ENCODE data around the gene RASSF3. TPM values are rescaled to one million over a fixed set of nuclear protein-coding genes. Genes with fewer than 3 reads are reported as not detected.

The RASSF3 gene
- total and polyA plus RNA-seq, 2 of the 13 experiments (the other 11 are each of a cell fraction or from before 2014, with no cell fraction given), result 15.5 to 16.0 TPM

- TF ChIP-seq, protein P1, sequence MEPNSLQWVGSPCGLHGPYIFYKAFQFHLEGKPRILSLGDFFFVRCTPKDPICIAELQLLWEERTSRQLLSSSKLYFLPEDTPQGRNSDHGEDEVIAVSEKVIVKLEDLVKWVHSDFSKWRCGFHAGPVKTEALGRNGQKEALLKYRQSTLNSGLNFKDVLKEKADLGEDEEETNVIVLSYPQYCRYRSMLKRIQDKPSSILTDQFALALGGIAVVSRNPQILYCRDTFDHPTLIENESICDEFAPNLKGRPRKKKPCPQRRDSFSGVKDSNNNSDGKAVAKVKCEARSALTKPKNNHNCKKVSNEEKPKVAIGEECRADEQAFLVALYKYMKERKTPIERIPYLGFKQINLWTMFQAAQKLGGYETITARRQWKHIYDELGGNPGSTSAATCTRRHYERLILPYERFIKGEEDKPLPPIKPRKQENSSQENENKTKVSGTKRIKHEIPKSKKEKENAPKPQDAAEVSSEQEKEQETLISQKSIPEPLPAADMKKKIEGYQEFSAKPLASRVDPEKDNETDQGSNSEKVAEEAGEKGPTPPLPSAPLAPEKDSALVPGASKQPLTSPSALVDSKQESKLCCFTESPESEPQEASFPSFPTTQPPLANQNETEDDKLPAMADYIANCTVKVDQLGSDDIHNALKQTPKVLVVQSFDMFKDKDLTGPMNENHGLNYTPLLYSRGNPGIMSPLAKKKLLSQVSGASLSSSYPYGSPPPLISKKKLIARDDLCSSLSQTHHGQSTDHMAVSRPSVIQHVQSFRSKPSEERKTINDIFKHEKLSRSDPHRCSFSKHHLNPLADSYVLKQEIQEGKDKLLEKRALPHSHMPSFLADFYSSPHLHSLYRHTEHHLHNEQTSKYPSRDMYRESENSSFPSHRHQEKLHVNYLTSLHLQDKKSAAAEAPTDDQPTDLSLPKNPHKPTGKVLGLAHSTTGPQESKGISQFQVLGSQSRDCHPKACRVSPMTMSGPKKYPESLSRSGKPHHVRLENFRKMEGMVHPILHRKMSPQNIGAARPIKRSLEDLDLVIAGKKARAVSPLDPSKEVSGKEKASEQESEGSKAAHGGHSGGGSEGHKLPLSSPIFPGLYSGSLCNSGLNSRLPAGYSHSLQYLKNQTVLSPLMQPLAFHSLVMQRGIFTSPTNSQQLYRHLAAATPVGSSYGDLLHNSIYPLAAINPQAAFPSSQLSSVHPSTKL (CRISPR knock-in tag; IDR thresholded peaks at IDR 0.05), result peak; percentile 85
- TF ChIP-seq GABPB1 (CRISPR knock-in tag; IDR thresholded peaks at IDR 0.05) (peak; percentile 53; the same call in 1 of the 2 replicates), ZNF614 (CRISPR knock-in tag; IDR thresholded peaks at IDR 0.05; ENCODE audit: borderline replicate concordance) (peak; percentile 44; the same call in 1 of the 2 replicates), NR2F6 (IDR thresholded peaks at IDR 0.05) (peak; percentile 77), NR2F6 (CRISPR knock-in tag; IDR thresholded peaks at IDR 0.05) (peak; percentile 89), ZNF317 (CRISPR knock-in tag; IDR thresholded peaks at IDR 0.05) (0 out of 2 replicates have a peak, but pooled peaks have one; percentile 48), ATF7-NPFF (CRISPR knock-in tag; IDR thresholded peaks at IDR 0.05; ENCODE audit: low read depth) (0 out of 2 replicates have a peak, but pooled peaks have one; percentile 28), ZNF546 (CRISPR knock-in tag; conservative IDR thresholded peaks at IDR 0.05) (no peak), SAP130 (CRISPR knock-in tag; IDR thresholded peaks at IDR 0.05; ENCODE audit: low read depth) (peak; percentile 69), SPEN (CRISPR knock-in tag; IDR thresholded peaks at IDR 0.05; ENCODE audit: low read depth) (0 out of 2 replicates have a peak, but pooled peaks have one; percentile 6), NFIC (IDR thresholded peaks at IDR 0.05; ENCODE audit: low read length) (peak; percentile 74; the same call in 1 of the 2 replicates), HOXD1 (CRISPR knock-in tag; IDR thresholded peaks at IDR 0.05) (0 out of 2 replicates have a peak, but pooled peaks have one; percentile 56), ZNF772 (CRISPR knock-in tag; IDR thresholded peaks at IDR 0.05) (0 out of 2 replicates have a peak, but pooled peaks have one; percentile 31), ZNF672 (CRISPR knock-in tag; IDR thresholded peaks at IDR 0.05) (no peak), ZNF605 (CRISPR knock-in tag; IDR thresholded peaks at IDR 0.05) (no peak)
- TF ChIP-seq, protein P2, sequence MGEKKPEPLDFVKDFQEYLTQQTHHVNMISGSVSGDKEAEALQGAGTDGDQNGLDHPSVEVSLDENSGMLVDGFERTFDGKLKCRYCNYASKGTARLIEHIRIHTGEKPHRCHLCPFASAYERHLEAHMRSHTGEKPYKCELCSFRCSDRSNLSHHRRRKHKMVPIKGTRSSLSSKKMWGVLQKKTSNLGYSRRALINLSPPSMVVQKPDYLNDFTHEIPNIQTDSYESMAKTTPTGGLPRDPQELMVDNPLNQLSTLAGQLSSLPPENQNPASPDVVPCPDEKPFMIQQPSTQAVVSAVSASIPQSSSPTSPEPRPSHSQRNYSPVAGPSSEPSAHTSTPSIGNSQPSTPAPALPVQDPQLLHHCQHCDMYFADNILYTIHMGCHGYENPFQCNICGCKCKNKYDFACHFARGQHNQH (CRISPR knock-in tag; IDR thresholded peaks at IDR 0.05), result peak; percentile 74
- TF ChIP-seq, protein P3, sequence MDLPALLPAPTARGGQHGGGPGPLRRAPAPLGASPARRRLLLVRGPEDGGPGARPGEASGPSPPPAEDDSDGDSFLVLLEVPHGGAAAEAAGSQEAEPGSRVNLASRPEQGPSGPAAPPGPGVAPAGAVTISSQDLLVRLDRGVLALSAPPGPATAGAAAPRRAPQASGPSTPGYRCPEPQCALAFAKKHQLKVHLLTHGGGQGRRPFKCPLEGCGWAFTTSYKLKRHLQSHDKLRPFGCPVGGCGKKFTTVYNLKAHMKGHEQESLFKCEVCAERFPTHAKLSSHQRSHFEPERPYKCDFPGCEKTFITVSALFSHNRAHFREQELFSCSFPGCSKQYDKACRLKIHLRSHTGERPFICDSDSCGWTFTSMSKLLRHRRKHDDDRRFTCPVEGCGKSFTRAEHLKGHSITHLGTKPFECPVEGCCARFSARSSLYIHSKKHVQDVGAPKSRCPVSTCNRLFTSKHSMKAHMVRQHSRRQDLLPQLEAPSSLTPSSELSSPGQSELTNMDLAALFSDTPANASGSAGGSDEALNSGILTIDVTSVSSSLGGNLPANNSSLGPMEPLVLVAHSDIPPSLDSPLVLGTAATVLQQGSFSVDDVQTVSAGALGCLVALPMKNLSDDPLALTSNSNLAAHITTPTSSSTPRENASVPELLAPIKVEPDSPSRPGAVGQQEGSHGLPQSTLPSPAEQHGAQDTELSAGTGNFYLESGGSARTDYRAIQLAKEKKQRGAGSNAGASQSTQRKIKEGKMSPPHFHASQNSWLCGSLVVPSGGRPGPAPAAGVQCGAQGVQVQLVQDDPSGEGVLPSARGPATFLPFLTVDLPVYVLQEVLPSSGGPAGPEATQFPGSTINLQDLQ (CRISPR knock-in tag; IDR thresholded peaks at IDR 0.05), result no peak
- TF ChIP-seq, protein P4, sequence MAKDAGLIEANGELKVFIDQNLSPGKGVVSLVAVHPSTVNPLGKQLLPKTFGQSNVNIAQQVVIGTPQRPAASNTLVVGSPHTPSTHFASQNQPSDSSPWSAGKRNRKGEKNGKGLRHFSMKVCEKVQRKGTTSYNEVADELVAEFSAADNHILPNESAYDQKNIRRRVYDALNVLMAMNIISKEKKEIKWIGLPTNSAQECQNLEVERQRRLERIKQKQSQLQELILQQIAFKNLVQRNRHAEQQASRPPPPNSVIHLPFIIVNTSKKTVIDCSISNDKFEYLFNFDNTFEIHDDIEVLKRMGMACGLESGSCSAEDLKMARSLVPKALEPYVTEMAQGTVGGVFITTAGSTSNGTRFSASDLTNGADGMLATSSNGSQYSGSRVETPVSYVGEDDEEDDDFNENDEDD (CRISPR knock-in tag; IDR thresholded peaks at IDR 0.05; ENCODE audit: borderline replicate concordance), result peak; percentile 64; the same call in 1 of the 2 replicates
Observed at GRCh38 chr12:64672925-64673409, 62.7 kb downstream of the RASSF3 start (continued).

Data from HepG2 (cell line).